Osteocyte (in vitro differentiated cells): ENCODE results near the gene ZNF385B. TPM values are rescaled to one million over a fixed set of nuclear protein-coding genes. Genes with fewer than 3 reads are reported as not detected.

ENCODE experiments used
- DNase-seq: peaks from one replicate; pipeline ENCODE4 v3.0.0; 2021; ENCODE audit warnings: mixed read lengths; ENCODE audit not compliant: unreplicated experiment; ENCODE audit errors: extremely low spot score
- H3K27ac Mint-ChIP-seq: one replicate; pipeline ENCODE4 v1.8.0; 2021; ENCODE audit warnings: mild to moderate bottlenecking, mixed read lengths; ENCODE audit not compliant: unreplicated experiment
- H3K27me3 Mint-ChIP-seq: one replicate; pipeline ENCODE4 v1.8.0; 2021; ENCODE audit warnings: mixed read lengths; ENCODE audit not compliant: unreplicated experiment
- H3K36me3 Mint-ChIP-seq: one replicate; pipeline ENCODE4 v1.8.0; 2021; ENCODE audit warnings: mixed read lengths; ENCODE audit not compliant: unreplicated experiment
- H3K4me1 Mint-ChIP-seq: one replicate; pipeline ENCODE4 v1.8.0; 2021; ENCODE audit warnings: mixed read lengths; ENCODE audit not compliant: unreplicated experiment
- H3K4me3 Mint-ChIP-seq: one replicate; pipeline ENCODE4 v1.8.0; 2021; ENCODE audit warnings: mild to moderate bottlenecking, moderate library complexity, mixed read lengths; ENCODE audit not compliant: unreplicated experiment
- H3K9me3 Mint-ChIP-seq: one replicate; pipeline ENCODE4 v1.8.0; 2021; ENCODE audit warnings: mixed read lengths; ENCODE audit not compliant: unreplicated experiment
- total RNA-seq: library from RNA; stranded (reverse); gene quantifications from 2 replicates; pipeline ENCODE4 v1.2.1, GENCODE V29; 2021
- TF ChIP-seq, protein P1 (sequence below): fragments of 200-600 bp; sonication (generic); IDR thresholded peaks from 2 replicates; pipeline ENCODE4 v1.5.0; 2021; ENCODE audit warnings: antibody characterized with exemption, mild to moderate bottlenecking, moderate library complexity

Gene ZNF385B
- total RNA-seq, 1 donor from 2014 or later = 0.13 TPM

DNA sequence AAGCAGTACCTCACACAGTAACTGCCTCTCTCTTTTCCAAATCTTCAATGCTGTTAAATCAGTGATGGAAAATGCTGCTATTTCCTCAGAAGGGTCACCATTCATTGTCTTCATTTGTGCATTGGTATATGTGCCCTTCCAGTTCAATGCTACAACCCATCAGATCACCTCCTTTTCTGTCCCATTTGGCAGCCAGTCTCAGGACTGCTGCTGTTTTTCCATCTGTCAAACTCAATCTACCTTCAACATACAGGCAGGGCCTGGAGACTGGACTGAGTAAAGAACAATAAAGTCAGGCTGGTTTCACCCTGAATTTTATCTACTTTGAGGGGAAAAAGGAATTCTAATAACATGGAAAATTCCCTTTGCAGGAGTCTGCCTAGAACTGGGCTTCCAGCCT lies 17.9 kb downstream of the ZNF385B start:
- Mint-ChIP-seq H3K4me1 (peaks cover 8% of the 10 kb centered on the region), H3K4me3 (no peak overlapping the region), H3K27me3 (peaks cover 53% of the 10 kb centered on the region), H3K36me3 (no peaks in the 10 kb centered on the region), H3K9me3 (no peaks in the 10 kb centered on the region), H3K27ac (no peak overlapping the region)
- TF ChIP-seq, protein P1, sequence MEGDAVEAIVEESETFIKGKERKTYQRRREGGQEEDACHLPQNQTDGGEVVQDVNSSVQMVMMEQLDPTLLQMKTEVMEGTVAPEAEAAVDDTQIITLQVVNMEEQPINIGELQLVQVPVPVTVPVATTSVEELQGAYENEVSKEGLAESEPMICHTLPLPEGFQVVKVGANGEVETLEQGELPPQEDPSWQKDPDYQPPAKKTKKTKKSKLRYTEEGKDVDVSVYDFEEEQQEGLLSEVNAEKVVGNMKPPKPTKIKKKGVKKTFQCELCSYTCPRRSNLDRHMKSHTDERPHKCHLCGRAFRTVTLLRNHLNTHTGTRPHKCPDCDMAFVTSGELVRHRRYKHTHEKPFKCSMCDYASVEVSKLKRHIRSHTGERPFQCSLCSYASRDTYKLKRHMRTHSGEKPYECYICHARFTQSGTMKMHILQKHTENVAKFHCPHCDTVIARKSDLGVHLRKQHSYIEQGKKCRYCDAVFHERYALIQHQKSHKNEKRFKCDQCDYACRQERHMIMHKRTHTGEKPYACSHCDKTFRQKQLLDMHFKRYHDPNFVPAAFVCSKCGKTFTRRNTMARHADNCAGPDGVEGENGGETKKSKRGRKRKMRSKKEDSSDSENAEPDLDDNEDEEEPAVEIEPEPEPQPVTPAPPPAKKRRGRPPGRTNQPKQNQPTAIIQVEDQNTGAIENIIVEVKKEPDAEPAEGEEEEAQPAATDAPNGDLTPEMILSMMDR = no peak
- no peak for DNase-seq

DNA sequence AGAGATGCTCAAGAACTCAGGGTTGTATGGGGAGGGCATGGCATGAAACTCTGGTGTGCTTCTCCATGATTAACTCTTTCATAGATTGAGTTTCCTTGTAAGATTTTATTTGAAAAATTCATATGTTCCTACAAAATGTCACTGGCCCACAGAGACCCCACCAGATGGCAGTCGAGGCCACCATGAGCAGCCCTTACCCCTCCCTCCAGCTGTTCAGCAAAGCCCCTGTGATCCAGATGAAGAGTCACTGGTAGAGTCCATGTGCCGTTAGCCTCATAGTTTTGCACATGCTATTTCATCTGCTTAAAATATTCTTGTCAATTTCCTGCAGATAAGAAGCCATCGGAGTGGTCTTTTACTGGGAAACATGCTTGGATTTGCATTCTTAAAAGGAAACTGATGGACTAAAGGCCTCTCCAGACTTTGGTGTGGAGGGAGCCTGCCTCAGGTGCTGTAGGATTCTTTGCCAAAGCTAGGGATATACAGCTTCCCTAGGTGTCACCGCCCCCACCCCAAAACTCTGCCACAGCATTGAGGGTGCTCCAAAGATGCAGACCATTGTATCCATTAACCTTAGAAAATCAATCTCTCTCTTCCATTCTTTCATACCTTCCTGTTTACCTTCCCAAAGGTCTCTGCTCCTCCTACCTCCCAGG lies 18.8 kb downstream of the ZNF385B start:
- TF ChIP-seq, protein P1 = peak; percentile 78
- DNase-seq = no peak

DNA sequence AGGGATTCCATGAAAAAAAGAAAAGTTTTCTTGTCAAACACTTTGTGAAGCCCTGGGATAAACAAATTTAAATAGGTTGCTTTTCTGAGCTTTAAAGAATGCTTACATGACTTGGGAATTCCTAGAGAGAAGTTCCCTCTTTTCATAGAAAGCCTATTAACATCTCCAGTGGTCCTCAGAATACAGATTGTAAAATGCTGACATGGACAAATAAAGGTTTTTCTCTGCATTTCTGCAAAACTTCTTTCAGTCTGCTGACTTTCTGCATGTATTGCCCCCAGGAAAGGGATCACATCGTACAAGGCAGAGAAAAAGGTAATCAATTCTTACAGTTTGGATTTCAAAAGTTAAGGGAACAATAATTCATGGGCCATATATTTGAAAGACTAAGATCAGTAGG lies 20.6 kb downstream of the ZNF385B start:
- H3K4me3 Mint-ChIP-seq = no peak overlapping the region
- peaks cover 8% of the 10 kb centered on the region for H3K4me1 Mint-ChIP-seq
- no peak for DNase-seq
- H3K27me3 Mint-ChIP-seq = peaks cover 48% of the 10 kb centered on the region
- no peak overlapping the region for H3K27ac Mint-ChIP-seq
- H3K36me3 Mint-ChIP-seq = no peaks in the 10 kb centered on the region
- no peaks in the 10 kb centered on the region for H3K9me3 Mint-ChIP-seq
- TF ChIP-seq, protein P1 = no peak

More for the DNA sequence above, 18.8 kb downstream of the ZNF385B start:
- Mint-ChIP-seq H3K4me3 (no peak overlapping the region), H3K27me3 (peaks cover 57% of the 10 kb centered on the region), H3K4me1 (peaks cover 8% of the 10 kb centered on the region), H3K36me3 (no peaks in the 10 kb centered on the region), H3K9me3 (no peaks in the 10 kb centered on the region), H3K27ac (no peak overlapping the region)

DNA sequence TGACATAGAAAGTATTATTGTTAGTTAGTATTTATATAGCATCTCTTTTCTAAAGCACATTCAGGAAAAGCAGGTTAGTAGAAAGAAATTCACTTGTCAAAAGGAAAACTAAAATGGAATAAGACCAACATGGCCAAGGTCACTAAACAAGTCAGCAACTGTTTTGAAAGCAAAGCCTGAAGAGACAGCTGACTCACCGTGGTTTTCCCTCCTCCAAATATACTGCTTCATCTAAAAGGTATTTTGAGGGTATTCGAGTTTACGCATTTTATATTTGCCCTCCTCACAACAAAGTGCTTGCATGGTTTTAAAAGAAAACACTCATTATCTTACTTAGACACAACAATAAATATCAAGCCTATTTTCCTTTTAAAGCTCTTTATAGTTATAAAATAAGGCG lies 24.0 kb downstream of the ZNF385B start:
- no peak overlapping the region for H3K4me3 Mint-ChIP-seq

DNA sequence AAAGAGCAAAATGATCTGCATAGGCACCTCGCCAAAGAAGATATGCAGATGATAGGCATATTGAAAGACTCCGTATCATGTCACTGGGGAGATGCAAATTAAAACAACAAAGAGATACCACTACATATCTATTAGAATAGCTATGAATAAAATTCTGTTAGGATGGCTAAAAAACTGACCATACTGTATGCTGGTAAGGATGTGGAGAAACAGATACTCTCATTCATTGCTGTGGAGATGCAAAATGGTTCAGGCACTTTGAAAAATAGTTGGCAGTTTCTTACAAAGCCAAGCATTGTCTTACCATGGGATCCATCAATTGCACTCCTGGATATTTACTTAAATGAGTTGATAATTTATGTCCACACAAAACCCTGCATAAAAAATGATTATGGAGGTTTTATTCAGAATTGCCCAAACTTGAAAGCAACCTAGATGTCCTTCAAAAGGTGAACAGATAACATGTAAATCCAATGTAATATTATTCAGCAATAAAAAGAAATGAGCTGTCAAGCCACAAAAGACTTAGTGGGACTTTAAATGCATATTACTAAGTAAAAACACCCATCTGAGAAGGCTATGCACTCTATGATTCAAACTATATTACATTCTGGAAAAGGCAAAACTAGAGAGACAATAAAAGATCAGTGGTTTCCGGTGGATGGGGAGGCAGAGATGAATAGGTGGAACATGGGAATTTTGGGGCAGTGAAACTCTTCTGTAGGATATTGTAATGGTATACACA lies 31.2 kb downstream of the ZNF385B start:
- peaks cover 55% of the 10 kb centered on the region for H3K27me3 Mint-ChIP-seq
- no peak overlapping the region for H3K27ac Mint-ChIP-seq
- no peaks in the 10 kb centered on the region for H3K4me1 Mint-ChIP-seq
- TF ChIP-seq, protein P1 = no peak
- H3K4me3 Mint-ChIP-seq = no peak overlapping the region
- no peaks in the 10 kb centered on the region for H3K9me3 Mint-ChIP-seq
- no peak for DNase-seq
- no peaks in the 10 kb centered on the region for H3K36me3 Mint-ChIP-seq

More for the DNA sequence above, 24.0 kb downstream of the ZNF385B start:
- Mint-ChIP-seq H3K9me3 (no peaks in the 10 kb centered on the region), H3K4me1 (peaks cover 8% of the 10 kb centered on the region), H3K27me3 (peaks cover 44% of the 10 kb centered on the region), H3K36me3 (no peaks in the 10 kb centered on the region), H3K27ac (no peak overlapping the region)
- TF ChIP-seq, protein P1 = no peak
- DNase-seq = no peak
